Right lobe of liver (tissue), 4 donors: ENCODE data around the gene C10orf105.

Experiments used
- POLR2A ChIP-seq: fragments of 450-650 bp; IDR thresholded peaks from one replicate; pipeline ENCODE4 v1.6.1; 2017; ENCODE audit warnings: antibody characterized with exemption, mild to moderate bottlenecking
- TF ChIP-seq, protein P1 (sequence below), 4 donors: fragments of 200-600 bp in 3 of 4; fragments of 450-650 bp in 1 of 4; IDR thresholded peaks; one replicate each; pipeline versions ENCODE4 v1.5.1 to v1.8.0; 2016 to 2022; ENCODE audit warnings: antibody characterized with exemption in 4 of 4, mild to moderate bottlenecking in 2 of 4
- donor health status: DM: no; HTN: no; CAD: no.
- donor health status: DM: no; HTN: no; CAD: no.
- donor health status: DM: no; HTN: yes; CAD: no.

DNA sequence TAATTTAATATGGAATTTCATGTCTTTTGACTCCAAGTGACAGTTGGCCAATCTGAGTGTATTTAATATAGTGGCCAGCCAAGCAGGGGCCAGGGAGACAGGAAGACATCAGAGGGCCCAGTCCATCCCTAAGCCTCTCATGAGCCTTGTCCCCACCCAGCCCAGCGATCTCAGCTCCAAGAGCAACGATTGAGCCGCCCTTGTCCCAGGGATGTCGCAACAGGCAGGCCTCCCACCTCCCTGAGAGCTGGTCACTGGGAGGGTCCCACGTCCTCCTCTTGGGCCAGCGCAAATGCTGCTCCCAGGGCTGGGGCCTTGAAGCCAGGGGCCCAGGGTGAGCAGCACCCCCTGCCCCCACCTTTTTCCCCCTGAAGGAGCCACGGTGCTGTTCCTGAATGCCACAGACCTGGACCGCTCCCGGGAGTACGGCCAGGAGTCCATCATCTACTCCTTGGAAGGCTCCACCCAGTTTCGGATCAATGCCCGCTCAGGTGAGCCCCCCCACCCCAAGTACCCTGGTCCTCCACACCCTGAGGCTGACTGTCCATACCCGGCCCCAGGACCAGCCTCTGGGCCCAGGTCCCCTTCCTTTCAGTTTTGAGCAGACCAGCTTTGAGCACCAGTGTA is 29.4 kb downstream of the C10orf105 start:
- TF ChIP-seq, protein P1, sequence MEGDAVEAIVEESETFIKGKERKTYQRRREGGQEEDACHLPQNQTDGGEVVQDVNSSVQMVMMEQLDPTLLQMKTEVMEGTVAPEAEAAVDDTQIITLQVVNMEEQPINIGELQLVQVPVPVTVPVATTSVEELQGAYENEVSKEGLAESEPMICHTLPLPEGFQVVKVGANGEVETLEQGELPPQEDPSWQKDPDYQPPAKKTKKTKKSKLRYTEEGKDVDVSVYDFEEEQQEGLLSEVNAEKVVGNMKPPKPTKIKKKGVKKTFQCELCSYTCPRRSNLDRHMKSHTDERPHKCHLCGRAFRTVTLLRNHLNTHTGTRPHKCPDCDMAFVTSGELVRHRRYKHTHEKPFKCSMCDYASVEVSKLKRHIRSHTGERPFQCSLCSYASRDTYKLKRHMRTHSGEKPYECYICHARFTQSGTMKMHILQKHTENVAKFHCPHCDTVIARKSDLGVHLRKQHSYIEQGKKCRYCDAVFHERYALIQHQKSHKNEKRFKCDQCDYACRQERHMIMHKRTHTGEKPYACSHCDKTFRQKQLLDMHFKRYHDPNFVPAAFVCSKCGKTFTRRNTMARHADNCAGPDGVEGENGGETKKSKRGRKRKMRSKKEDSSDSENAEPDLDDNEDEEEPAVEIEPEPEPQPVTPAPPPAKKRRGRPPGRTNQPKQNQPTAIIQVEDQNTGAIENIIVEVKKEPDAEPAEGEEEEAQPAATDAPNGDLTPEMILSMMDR (IDR thresholded peaks at IDR 0.05) = no peak
- no peak for TF ChIP-seq POLR2A
